H9 (cell line): ENCODE measurements around the gene FAM3A. TPM values are rescaled to one million over a fixed set of nuclear protein-coding genes. Genes with fewer than 3 reads are reported as not detected.

Experiments
- DNase-seq: peaks from one replicate; pipeline ENCODE4 v3.0.0-alpha.2; 2017
- H2AFZ ChIP-seq: one replicate; pipeline ENCODE4 v1.6.1; 2013; ENCODE audit warnings: mild to moderate bottlenecking, low read length, control low read depth, moderate library complexity
- H2AK5ac ChIP-seq: 2 replicates; pipeline ENCODE4 v1.6.1; 2013; ENCODE audit warnings: low read length, control low read depth, mixed read lengths; ENCODE audit not compliant: insufficient read length
- H2BK120ac ChIP-seq: one replicate; pipeline ENCODE4 v1.6.1; 2013; ENCODE audit warnings: low read depth, mild to moderate bottlenecking, low read length, control low read depth, inconsistent platforms; ENCODE audit not compliant: poor library complexity, severe bottlenecking
- H2BK12ac ChIP-seq: 2 replicates; pipeline ENCODE4 v1.6.1; 2013; ENCODE audit warnings: low read length, control low read depth, mixed read lengths, low read depth; ENCODE audit not compliant: insufficient read length
- H2BK15ac ChIP-seq: 2 replicates; pipeline ENCODE4 v1.6.1; 2013; ENCODE audit warnings: low read depth, low read length, control low read depth
- H2BK20ac ChIP-seq: one replicate; pipeline ENCODE4 v1.6.1; 2013; ENCODE audit warnings: low read depth, mild to moderate bottlenecking, low read length, control low read depth, inconsistent platforms; ENCODE audit not compliant: poor library complexity, severe bottlenecking
- H2BK5ac ChIP-seq: 2 replicates; pipeline ENCODE4 v1.6.1; 2013; ENCODE audit warnings: low read length, control low read depth, mixed read lengths; ENCODE audit not compliant: insufficient read length
- H3K14ac ChIP-seq: 2 replicates; pipeline ENCODE4 v1.6.1; 2013; ENCODE audit warnings: low read length, control low read depth; ENCODE audit not compliant: insufficient read depth
- H3K18ac ChIP-seq: 2 replicates; pipeline ENCODE4 v1.6.1; 2013; ENCODE audit warnings: low read depth, mild to moderate bottlenecking, mixed read lengths, low read length, control low read depth; ENCODE audit not compliant: insufficient read length
- H3K23ac ChIP-seq: 2 replicates; pipeline ENCODE4 v1.6.1; 2013; ENCODE audit warnings: low read length, control low read depth, mixed read lengths, low read depth; ENCODE audit not compliant: insufficient read length
- H3K23me2 ChIP-seq: 2 replicates; pipeline ENCODE4 v1.6.1; 2013; ENCODE audit warnings: low read depth, mild to moderate bottlenecking, mixed read lengths, low read length, control low read depth; ENCODE audit not compliant: insufficient read length, poor library complexity, severe bottlenecking
- H3K27ac ChIP-seq: 2 replicates; pipeline ENCODE4 v1.5.1; 2013; ENCODE audit warnings: low read length, control low read depth, mixed read lengths, low read depth; ENCODE audit not compliant: insufficient read length
- H3K27me3 ChIP-seq: 2 replicates; pipeline ENCODE4 v1.6.1; 2013; ENCODE audit warnings: low read length, control low read depth, inconsistent platforms; ENCODE audit not compliant: insufficient read depth
- H3K4ac ChIP-seq: 2 replicates; pipeline ENCODE4 v1.6.1; 2013; ENCODE audit warnings: low read depth, mild to moderate bottlenecking, control low read depth, inconsistent platforms, low read length, moderate library complexity
- H3K4me1 ChIP-seq: 2 replicates; pipeline ENCODE4 v1.6.1; 2013; ENCODE audit warnings: low read length, control low read depth, inconsistent platforms; ENCODE audit not compliant: insufficient read depth
- H3K4me2 ChIP-seq: 2 replicates; pipeline ENCODE4 v1.6.1; 2013; ENCODE audit warnings: low read length, control low read depth, mixed read lengths; ENCODE audit not compliant: insufficient read length, insufficient read depth
- H3K56ac ChIP-seq: 2 replicates; pipeline ENCODE4 v1.6.1; 2013; ENCODE audit warnings: low read depth, mild to moderate bottlenecking, mixed read lengths, low read length, control low read depth; ENCODE audit not compliant: insufficient read length
- H3K79me1 ChIP-seq: 2 replicates; pipeline ENCODE4 v1.6.1; 2013; ENCODE audit warnings: low read depth, mild to moderate bottlenecking, moderate library complexity, low read length, control low read depth, inconsistent platforms; ENCODE audit not compliant: insufficient read depth, poor library complexity, severe bottlenecking
- H3K79me2 ChIP-seq: 2 replicates; pipeline ENCODE4 v1.6.1; 2013; ENCODE audit warnings: low read length, control low read depth, inconsistent platforms; ENCODE audit not compliant: insufficient read depth
- H3K9ac ChIP-seq: 2 replicates; pipeline ENCODE4 v1.6.1; 2013; ENCODE audit warnings: low read length, control low read depth, mixed read lengths; ENCODE audit not compliant: insufficient read length; ENCODE audit errors: extremely low read depth
- H3K9me3 ChIP-seq: one replicate; pipeline ENCODE4 v1.6.1; 2013; ENCODE audit warnings: low read depth, low read length, inconsistent platforms; ENCODE audit not compliant: control insufficient read depth
- H3T11ph ChIP-seq: one replicate; pipeline ENCODE4 v1.6.1; 2013; ENCODE audit warnings: mild to moderate bottlenecking, low read length, control low read depth, inconsistent platforms
- H4K20me1 ChIP-seq: one replicate; pipeline ENCODE4 v1.6.1; 2013; ENCODE audit not compliant: control insufficient read depth, insufficient read length, insufficient read depth
- H4K5ac ChIP-seq: 2 replicates; pipeline ENCODE4 v1.6.1; 2013; ENCODE audit warnings: low read depth, mild to moderate bottlenecking, mixed read lengths, low read length, control low read depth; ENCODE audit not compliant: insufficient read length
- H4K8ac ChIP-seq: replicated peaks from 2 replicates; pipeline ENCODE4 v1.6.1; 2013; ENCODE audit warnings: low read length, control low read depth, mixed read lengths, low read depth; ENCODE audit not compliant: insufficient read length
- H4K91ac ChIP-seq: 2 replicates; pipeline ENCODE4 v1.6.1; 2013; ENCODE audit warnings: low read depth, mild to moderate bottlenecking, moderate library complexity, mixed read lengths, low read length, control low read depth; ENCODE audit not compliant: insufficient read length
- H3K27ac Mint-ChIP-seq, 3 experiments: 2 replicates in 2 of 3; 3 replicates in 1 of 3; pipeline ENCODE4 v1.8.0; 2020 to 2021; ENCODE audit warnings: mixed read lengths in 3 of 3, mild to moderate bottlenecking in 1 of 3, moderate library complexity in 1 of 3
- H3K27me3 Mint-ChIP-seq: 2 replicates; pipeline ENCODE4 v1.8.0; 2021; ENCODE audit warnings: low read depth, mild to moderate bottlenecking, moderate library complexity, mixed read lengths
- H3K36me3 Mint-ChIP-seq, 3 experiments: 2 replicates in 2 of 3; 3 replicates in 1 of 3; pipeline ENCODE4 v1.8.0; 2020 to 2021; ENCODE audit warnings: low read depth in 3 of 3, mixed read lengths in 3 of 3; ENCODE audit not compliant: insufficient read depth in 1 of 3
- H3K4me1 Mint-ChIP-seq, 2 experiments: 2 replicates each; pipeline ENCODE4 v1.8.0; 2020; ENCODE audit warnings: mixed read lengths in 2 of 2
- H3K4me3 Mint-ChIP-seq, 2 experiments: 2 replicates in 1 of 2; 3 replicates in 1 of 2; pipeline ENCODE4 v1.8.0; 2020 to 2021; ENCODE audit warnings: mild to moderate bottlenecking in 2 of 2, mixed read lengths in 2 of 2, moderate library complexity in 1 of 2
- H3K9me3 Mint-ChIP-seq, 2 experiments: 2 replicates in 1 of 2; 3 replicates in 1 of 2; pipeline ENCODE4 v1.8.0; 2020; ENCODE audit warnings: mild to moderate bottlenecking in 2 of 2, mixed read lengths in 2 of 2, moderate library complexity in 1 of 2
- CTCF ChIP-seq: fragments of 200-600 bp; sonication (generic); conservative IDR thresholded peaks from 3 replicates; pipeline ENCODE4 v1.8.0; 2021; ENCODE audit warnings: antibody characterized with exemption, mild to moderate bottlenecking
- WGBS: extraction: QIAGEN DNeasy Blood & Tissue Kit; methylation state at CpG from one replicate; pipeline ENCODE4 v1.1.7; 2013; ENCODE audit warnings: missing lambda C conversion rate, low lambda C conversion rate, mixed read lengths; ENCODE audit not compliant: insufficient read length; ENCODE audit errors: extremely low coverage; 5-methylcytosine and 5-hydroxymethylcytosine counted together
- total RNA-seq: library from RNA; stranded (reverse); gene quantifications from 2 replicates; pipeline ENCODE4 v1.2.1, GENCODE V29; 2021

Gene FAM3A
- total RNA-seq, 1 experiment from 2014 or later: 22.8 TPM

- Histone ChIP-seq H2BK20ac (no peak overlapping the region), H3K4me2 (no peak overlapping the region), H3K18ac (no peak overlapping the region), H3K14ac (no peak overlapping the region), H3K79me1 (no peaks in the 10 kb centered on the region), H3K79me2 (no peaks in the 10 kb centered on the region), H2BK12ac (no peak overlapping the region), H2AK5ac (no peak overlapping the region), H3K56ac (no peak overlapping the region), H4K20me1 (no peaks in the 10 kb centered on the region), H2AFZ (no peak overlapping the region), H3K4me1 (no peaks in the 10 kb centered on the region), H2BK5ac (no peak overlapping the region), H3T11ph (no peak overlapping the region), H4K91ac (no peak overlapping the region), H3K23ac (no peak overlapping the region), H3K9me3 (peaks cover 6% of the 10 kb centered on the region), H2BK120ac (no peak overlapping the region), H3K27ac (no peak overlapping the region), H3K27me3 (no peaks in the 10 kb centered on the region), H3K4ac (no peak overlapping the region), H3K9ac (no peak overlapping the region), H4K8ac (no peak overlapping the region), H3K23me2 (no peaks in the 10 kb centered on the region), H4K5ac (no peak overlapping the region), H2BK15ac (no peak overlapping the region)
- Mint-ChIP-seq H3K4me1 (0 out of 4 replicates have a peak, but pooled peaks cover 0 to 3% of the 10 kb centered on the region in 2 experiments), H3K27me3 (peaks cover 7% of the 10 kb centered on the region; the same call in 1 of the 2 replicates), H3K4me3 (no peak overlapping the region), H3K36me3 (no peaks in the 10 kb centered on the region; a peak in 1 of 7 replicates), H3K9me3 (peaks cover 55 to 65% of the 10 kb centered on the region in 2 experiments), H3K27ac (no peak overlapping the region)
- no CpG with 5 or more reads among the region's 6 CpGs for WGBS
- no peak for TF ChIP-seq CTCF
- DNase-seq: no peak
These were observed 20.5 kb downstream of the FAM3A start for GRCh38 chrX:154495472-154495922.
